ENCODE results near the gene WDR74. TPM values are rescaled to one million over a fixed set of nuclear protein-coding genes. Genes with fewer than 3 reads are reported as not detected.
"Not testable (repeated sequence)": the region's sequence is repeated elsewhere in the genome, so short reads cannot be mapped to it uniquely, and the experiment has no call there.

Gene WDR74
- total and polyA plus RNA-seq, 2 donors (not counting 1 experiment from before 2014, with no cell fraction given), result 14.8 to 86.9 TPM

GRCh38 chr11:62865635-62866034 is 26.2 kb upstream of the WDR74 start:
- Histone ChIP-seq H3K4me3 (replicated peaks in 1 of 4; ENCODE audit: control extremely low read depth in 1 of 4, insufficient read depth in 1 of 4, low read depth in 3 of 4, low read length in 4 of 4) (no peak overlapping the region), H3K4me1 (ENCODE audit: control insufficient read depth, extremely low read depth, insufficient read depth, low read length) (no peaks in the 10 kb centered on the region), H4K20me1 (ENCODE audit: control insufficient read depth, extremely low read depth, insufficient read depth, low read length) (no peaks in the 10 kb centered on the region), H3K4me2 (ENCODE audit: extremely low read depth, insufficient read depth, low read length) (no peak overlapping the region), H3K36me3 (ENCODE audit: control insufficient read depth, insufficient read depth, low read length) (no peaks in the 10 kb centered on the region), H3K9me3 (ENCODE audit: control insufficient read depth, insufficient read depth, low read depth, low read length) (no peaks in the 10 kb centered on the region), H3K27me3 (ENCODE audit: control insufficient read depth, insufficient read depth, low read length) (no peaks in the 10 kb centered on the region), H3K79me2 (ENCODE audit: control insufficient read depth, insufficient read depth, low read length) (no peaks in the 10 kb centered on the region), H2AFZ (ENCODE audit: low read length) (no peak overlapping the region), H3K27ac (ENCODE audit: insufficient read depth, low read length) (no peak overlapping the region), H3K9ac (ENCODE audit: insufficient read depth, low read length) (no peak overlapping the region)
- DNase-seq (ENCODE audit: low read depth in 2 of 2), result no peak
- TF ChIP-seq CTCF (conservative IDR thresholded peaks at IDR 0.05 in 1 of 2, IDR thresholded peaks at IDR 0.05 in 1 of 2; ENCODE audit: low read depth in 1 of 2, low read length in 2 of 2) (no peak), EZH2 (IDR thresholded peaks at IDR 0.05; ENCODE audit: low read length, missing control alignments) (no peak)

DNA sequence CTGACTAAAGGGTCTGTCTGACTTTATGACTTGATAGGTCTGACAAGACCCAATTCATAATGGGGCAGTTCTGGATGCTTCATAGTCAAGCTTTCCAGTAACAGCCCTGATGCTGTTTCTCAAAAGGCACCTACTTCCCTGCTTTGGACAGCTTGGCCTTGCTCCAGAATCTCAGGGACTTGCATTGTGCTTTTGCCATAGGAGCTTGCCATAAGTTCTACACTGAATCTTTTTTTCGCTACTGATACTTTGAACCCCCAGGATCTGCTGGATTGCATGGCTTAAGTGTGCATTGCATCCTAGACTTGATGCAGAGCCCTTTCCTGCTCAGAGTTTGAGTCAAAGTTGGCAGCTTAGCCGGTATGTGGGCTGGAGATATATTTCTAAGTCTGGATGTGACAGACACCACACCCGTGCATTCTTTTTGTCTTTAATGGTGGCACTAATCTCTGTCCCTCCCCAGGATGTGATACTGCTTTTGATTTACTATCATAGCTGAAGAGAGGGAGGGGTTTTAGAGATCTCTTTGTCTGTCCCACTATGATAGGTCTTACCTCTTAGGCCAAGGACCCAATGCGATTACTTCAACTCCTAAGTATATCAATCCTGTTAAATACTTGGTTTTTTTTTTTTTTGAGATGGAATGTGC is 24.4 kb upstream of the WDR74 start:
- H3K4me2 ChIP-seq (ENCODE audit: extremely low read depth, insufficient read depth, low read length), result no peak overlapping the region
- H4K20me1 ChIP-seq (ENCODE audit: control insufficient read depth, extremely low read depth, insufficient read depth, low read length), result no peaks in the 10 kb centered on the region
- H3K4me1 ChIP-seq (ENCODE audit: control insufficient read depth, extremely low read depth, insufficient read depth, low read length), result no peaks in the 10 kb centered on the region
- no peak overlapping the region for H3K27ac ChIP-seq (ENCODE audit: insufficient read depth, low read length)
- no peaks in the 10 kb centered on the region for H3K36me3 ChIP-seq (ENCODE audit: control insufficient read depth, insufficient read depth, low read length)
- TF ChIP-seq CTCF (conservative IDR thresholded peaks at IDR 0.05 in 1 of 2, IDR thresholded peaks at IDR 0.05 in 1 of 2; ENCODE audit: low read depth in 1 of 2, low read length in 2 of 2) (no peak), EZH2 (IDR thresholded peaks at IDR 0.05; ENCODE audit: low read length, missing control alignments) (no peak)
- no peaks in the 10 kb centered on the region for H3K9me3 ChIP-seq (ENCODE audit: control insufficient read depth, insufficient read depth, low read depth, low read length)
- no peak overlapping the region for H2AFZ ChIP-seq (ENCODE audit: low read length)
- no peak overlapping the region for H3K4me3 ChIP-seq (replicated peaks in 1 of 4; ENCODE audit: control extremely low read depth in 1 of 4, insufficient read depth in 1 of 4, low read depth in 3 of 4, low read length in 4 of 4)
- H3K79me2 ChIP-seq (ENCODE audit: control insufficient read depth, insufficient read depth, low read length), result no peaks in the 10 kb centered on the region
- H3K27me3 ChIP-seq (ENCODE audit: control insufficient read depth, insufficient read depth, low read length), result no peaks in the 10 kb centered on the region
- H3K9ac ChIP-seq (ENCODE audit: insufficient read depth, low read length), result no peak overlapping the region
- DNase-seq (ENCODE audit: low read depth in 2 of 2), result peak in 1 of 2 donors; percentile 15

- H3K27ac ChIP-seq (ENCODE audit: insufficient read depth, low read length); H3K27me3 ChIP-seq (ENCODE audit: control insufficient read depth, insufficient read depth, low read length); H3K4me2 ChIP-seq (ENCODE audit: extremely low read depth, insufficient read depth, low read length); H3K9me3 ChIP-seq (ENCODE audit: control insufficient read depth, insufficient read depth, low read depth, low read length); H3K4me3 ChIP-seq (replicated peaks in 1 of 4; ENCODE audit: control extremely low read depth in 1 of 4, insufficient read depth in 1 of 4, low read depth in 3 of 4, low read length in 4 of 4); H3K36me3 ChIP-seq (ENCODE audit: control insufficient read depth, insufficient read depth, low read length); H4K20me1 ChIP-seq (ENCODE audit: control insufficient read depth, extremely low read depth, insufficient read depth, low read length); H2AFZ ChIP-seq (ENCODE audit: low read length); DNase-seq (ENCODE audit: low read depth in 2 of 2); H3K9ac ChIP-seq (ENCODE audit: insufficient read depth, low read length); H3K4me1 ChIP-seq (ENCODE audit: control insufficient read depth, extremely low read depth, insufficient read depth, low read length); H3K79me2 ChIP-seq (ENCODE audit: control insufficient read depth, insufficient read depth, low read length): not testable (repeated sequence)
These were observed 22.3 kb upstream of the WDR74 start for GRCh38 chr11:62861564-62862192.

All from fibroblast of lung (primary cell).